Central memory CD8-positive, alpha-beta T cell (primary cell): ENCODE data around the gene TANC2.

Experiments used
- ATAC-seq: fragments of 150-1000 bp; cut with Tn5 transposase; replicated peaks from 2 replicates; pipeline ENCODE4 v1.10.0; 2022; ENCODE audit warnings: mild to moderate bottlenecking, moderate FRiP score, moderate number of reproducible peaks; ENCODE audit not compliant: poor library complexity, severe bottlenecking; ENCODE audit errors: extremely low read depth
- DNase-seq, 2 donors: peaks; one replicate each; pipeline ENCODE4 v3.0.0; 2021; ENCODE audit warnings: low spot score in 2 of 2
- H3K27ac Mint-ChIP-seq: one replicate; pipeline ENCODE4 v1.8.0; 2022; ENCODE audit warnings: low read depth, mild to moderate bottlenecking, moderate library complexity, mixed read lengths
- H3K27me3 Mint-ChIP-seq: one replicate; pipeline ENCODE4 v1.8.0; 2022; ENCODE audit warnings: mixed read lengths
- H3K36me3 Mint-ChIP-seq: one replicate; pipeline ENCODE4 v1.8.0; 2022; ENCODE audit warnings: mild to moderate bottlenecking, moderate library complexity, mixed read lengths; ENCODE audit not compliant: insufficient read depth
- H3K4me1 Mint-ChIP-seq: one replicate; pipeline ENCODE4 v1.8.0; 2022; ENCODE audit warnings: mixed read lengths
- H3K4me3 Mint-ChIP-seq: one replicate; pipeline ENCODE4 v1.8.0; 2022; ENCODE audit warnings: mild to moderate bottlenecking, moderate library complexity, mixed read lengths
- H3K9me3 Mint-ChIP-seq: one replicate; pipeline ENCODE4 v1.8.0; 2022; ENCODE audit warnings: mixed read lengths

The TANC2 gene

DNA sequence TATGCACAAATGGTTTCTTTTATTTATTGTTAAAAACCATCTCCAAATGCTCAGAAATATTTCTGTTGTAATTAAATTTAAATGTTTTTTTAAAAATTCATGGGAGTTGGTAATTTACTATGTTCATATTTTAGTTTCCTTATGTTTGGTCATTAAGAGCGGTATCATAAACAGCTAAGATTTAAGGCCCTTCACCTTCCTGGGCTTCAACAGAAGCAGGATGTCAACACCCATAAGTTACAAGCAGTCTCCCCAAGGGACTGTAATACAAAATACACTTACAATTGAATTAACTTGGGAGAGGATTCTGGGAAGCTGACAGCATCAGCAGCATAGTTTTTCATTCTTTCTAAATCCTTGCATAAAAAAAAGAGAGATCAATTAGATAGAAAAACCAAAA lies 30.9 kb upstream of the TANC2 start:
- H3K36me3 Mint-ChIP-seq: no peaks in the 10 kb centered on the region
- DNase-seq (no peak), ATAC-seq (no peak)
- no peaks in the 10 kb centered on the region for H3K4me1 Mint-ChIP-seq
- H3K27ac Mint-ChIP-seq: no peak overlapping the region
- peaks cover 80% of the 10 kb centered on the region for H3K27me3 Mint-ChIP-seq
- no peak overlapping the region for H3K4me3 Mint-ChIP-seq
- H3K9me3 Mint-ChIP-seq: no peaks in the 10 kb centered on the region

DNA sequence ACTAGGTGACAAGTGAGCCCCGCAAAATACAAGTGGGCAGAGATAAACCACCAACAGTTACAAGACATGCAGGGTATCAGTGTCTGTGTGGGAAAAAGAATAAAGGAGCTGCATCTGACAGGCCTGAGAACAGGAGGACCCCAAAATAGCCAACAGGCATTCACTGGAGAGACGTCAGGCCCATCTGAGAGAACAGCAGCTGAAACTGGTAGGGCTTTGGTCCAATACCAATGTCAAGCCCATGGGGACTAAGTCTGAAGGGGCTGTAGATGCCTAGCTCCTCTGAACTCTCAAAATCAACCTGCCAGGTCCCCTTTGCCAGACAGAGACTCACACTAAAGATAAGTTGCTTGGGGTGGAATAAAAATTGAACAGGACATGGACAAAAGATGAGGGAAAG lies 30.5 kb upstream of the TANC2 start:
- DNase-seq: no peak
- H3K27me3 Mint-ChIP-seq: peaks cover 76% of the 10 kb centered on the region

DNA sequence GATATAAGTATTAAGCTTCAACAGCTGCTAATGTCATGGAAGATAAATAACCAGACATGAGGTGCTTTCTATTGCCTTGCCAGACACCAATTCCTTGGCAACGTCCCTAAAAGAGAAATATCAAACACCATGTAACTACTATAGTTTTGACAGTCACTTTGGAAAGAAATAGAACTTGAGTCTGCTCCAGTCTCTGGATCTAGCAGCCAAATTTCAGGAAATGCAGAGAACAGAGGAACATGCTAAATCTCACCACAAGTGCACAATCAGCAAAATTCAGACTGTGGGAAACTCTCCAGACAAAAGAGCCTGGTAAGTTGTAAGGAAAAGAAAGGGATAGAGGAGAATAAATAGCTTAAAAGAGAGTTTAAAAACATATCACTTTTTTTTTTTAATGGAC lies 28.4 kb upstream of the TANC2 start:
- Mint-ChIP-seq H3K4me1 (no peaks in the 10 kb centered on the region), H3K36me3 (no peaks in the 10 kb centered on the region), H3K27me3 (peaks cover 69% of the 10 kb centered on the region), H3K4me3 (no peak overlapping the region), H3K27ac (no peak overlapping the region), H3K9me3 (peaks cover 13% of the 10 kb centered on the region)
- ATAC-seq: no peak
- no peak for DNase-seq

More for the DNA sequence above, 30.5 kb upstream of the TANC2 start:
- no peaks in the 10 kb centered on the region for H3K9me3 Mint-ChIP-seq
- no peaks in the 10 kb centered on the region for H3K36me3 Mint-ChIP-seq
- H3K4me1 Mint-ChIP-seq: no peaks in the 10 kb centered on the region
- H3K4me3 Mint-ChIP-seq: no peak overlapping the region
- no peak overlapping the region for H3K27ac Mint-ChIP-seq
- ATAC-seq: no peak

DNA sequence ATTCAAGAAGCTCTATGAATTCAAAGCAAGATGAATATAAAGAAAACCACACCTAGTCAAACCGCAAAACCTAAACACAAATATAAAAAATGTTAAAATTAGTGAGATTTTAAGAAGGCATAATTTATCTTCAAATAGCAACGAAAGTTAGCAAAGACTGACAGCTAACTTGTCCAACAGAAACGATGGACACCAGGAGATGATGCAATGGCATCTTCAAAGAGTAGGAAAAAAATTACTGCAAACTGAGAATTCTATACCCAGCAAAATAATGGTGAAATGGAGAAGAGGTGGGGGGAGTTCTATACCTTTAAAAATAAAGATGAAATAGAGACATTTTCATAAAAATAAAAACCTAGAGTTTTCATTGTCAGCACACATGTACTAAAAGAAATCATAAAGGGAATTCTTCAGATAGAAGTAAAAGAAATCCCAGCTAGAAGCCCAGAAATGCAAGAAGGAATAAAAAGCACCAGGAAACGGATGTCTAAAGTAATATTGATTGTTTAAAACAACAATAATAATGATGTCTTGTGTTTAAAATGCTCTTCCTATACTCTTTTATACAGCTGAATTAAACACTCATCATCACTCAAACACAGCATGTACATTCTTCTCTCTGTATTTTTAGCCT lies 24.6 kb upstream of the TANC2 start:
- Mint-ChIP-seq H3K9me3 (peaks cover 13% of the 10 kb centered on the region), H3K36me3 (no peaks in the 10 kb centered on the region), H3K27ac (no peak overlapping the region), H3K4me1 (no peaks in the 10 kb centered on the region), H3K27me3 (peaks cover 60% of the 10 kb centered on the region), H3K4me3 (no peak overlapping the region)
- ATAC-seq (no peak), DNase-seq (no peak)

DNA sequence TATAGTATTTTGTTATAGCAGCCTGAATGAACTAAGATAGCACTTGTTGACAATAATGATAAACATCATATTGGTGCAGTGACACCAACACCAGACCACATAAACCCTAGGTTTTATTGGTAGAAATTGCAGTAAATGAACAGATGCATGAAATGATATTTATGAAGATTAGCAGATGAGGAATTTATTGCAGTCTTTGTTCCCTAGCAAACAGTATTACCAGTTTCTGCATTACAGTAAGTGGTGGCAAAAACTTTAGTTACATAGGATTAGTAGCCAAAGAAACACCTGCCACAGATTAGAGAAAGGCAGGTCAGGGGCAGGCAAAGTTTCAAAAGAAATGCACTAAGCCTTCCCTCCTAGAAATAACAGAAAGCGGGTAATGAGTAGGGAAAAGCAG lies 17.7 kb upstream of the TANC2 start:
- Mint-ChIP-seq H3K27ac (no peak overlapping the region), H3K36me3 (peaks cover 2% of the 10 kb centered on the region), H3K9me3 (no peaks in the 10 kb centered on the region), H3K4me1 (no peaks in the 10 kb centered on the region), H3K27me3 (peaks cover 49% of the 10 kb centered on the region), H3K4me3 (no peak overlapping the region)
- DNase-seq (no peak), ATAC-seq (no peak)

DNA sequence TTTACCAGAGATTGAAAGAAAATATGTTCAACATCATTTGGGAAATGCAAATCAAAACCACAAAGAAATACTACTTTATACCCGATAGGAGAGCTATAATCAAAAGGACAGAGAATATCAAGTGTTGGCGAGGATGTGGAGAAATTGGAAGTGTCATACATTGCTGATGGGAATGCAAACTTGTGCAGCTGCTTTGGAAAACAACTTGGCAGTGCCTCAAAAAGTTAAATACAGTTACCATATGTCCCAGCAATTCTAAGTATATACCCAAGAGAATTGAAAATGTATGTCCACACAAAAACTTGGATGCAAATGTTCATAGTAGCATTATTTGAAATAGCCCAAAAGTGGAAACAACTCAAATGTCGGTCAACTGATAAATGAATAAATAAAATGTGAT lies 17.0 kb upstream of the TANC2 start:
- no peak overlapping the region for H3K27ac Mint-ChIP-seq
- no peak overlapping the region for H3K4me3 Mint-ChIP-seq
- ATAC-seq (no peak), DNase-seq (no peak)
- peaks cover 43% of the 10 kb centered on the region for H3K27me3 Mint-ChIP-seq
- no peaks in the 10 kb centered on the region for H3K4me1 Mint-ChIP-seq
- H3K36me3 Mint-ChIP-seq: peaks cover 2% of the 10 kb centered on the region
- no peaks in the 10 kb centered on the region for H3K9me3 Mint-ChIP-seq

DNA sequence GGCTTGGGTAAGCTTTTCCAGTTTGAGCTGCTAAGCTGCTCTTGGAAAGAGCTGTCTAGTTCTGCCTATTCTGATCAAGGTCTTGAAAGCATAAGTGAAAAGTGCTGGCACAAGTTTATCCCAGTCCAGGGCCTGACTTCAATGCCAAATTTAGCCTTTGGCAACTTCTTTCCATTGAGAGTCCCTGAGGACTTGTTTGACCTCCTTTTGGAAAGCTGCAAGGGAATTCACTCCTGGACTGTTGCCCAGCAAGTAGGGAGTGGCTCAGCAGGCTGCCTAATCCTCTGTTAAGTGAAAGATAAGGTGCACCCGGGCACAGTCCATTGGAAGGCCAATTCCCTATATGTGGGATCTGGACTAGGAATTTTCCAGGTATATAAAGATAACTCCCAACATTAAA lies 16.0 kb upstream of the TANC2 start:
- H3K9me3 Mint-ChIP-seq: no peaks in the 10 kb centered on the region
- H3K36me3 Mint-ChIP-seq: peaks cover 2% of the 10 kb centered on the region
- DNase-seq (no peak), ATAC-seq (no peak)
- no peak overlapping the region for H3K4me3 Mint-ChIP-seq
- peaks cover 42% of the 10 kb centered on the region for H3K27me3 Mint-ChIP-seq
- no peak overlapping the region for H3K27ac Mint-ChIP-seq
- H3K4me1 Mint-ChIP-seq: no peaks in the 10 kb centered on the region

DNA sequence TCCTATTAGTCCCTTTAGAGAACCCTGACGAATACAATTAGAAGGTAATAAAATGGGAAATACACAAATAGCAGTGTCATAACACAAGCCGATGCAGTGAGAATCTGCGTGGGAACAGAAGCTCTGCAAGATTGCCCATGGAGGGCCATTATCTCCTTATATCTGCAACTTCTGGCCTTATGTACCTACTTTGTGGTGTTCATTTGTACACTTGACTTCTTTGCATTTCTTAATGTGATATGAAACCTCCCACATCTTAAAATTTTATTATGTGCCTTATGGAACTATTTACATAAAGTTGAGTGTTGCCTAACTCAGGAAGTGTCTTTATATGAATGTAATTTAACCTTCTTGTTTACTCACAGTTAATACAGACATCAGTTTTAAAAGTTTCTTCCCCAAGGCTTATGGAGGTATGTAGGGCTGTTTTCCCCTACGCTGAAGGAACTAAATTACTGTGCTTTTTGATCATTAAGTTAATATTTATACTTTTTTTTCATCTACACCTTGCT lies 10.1 kb upstream of the TANC2 start:
- H3K36me3 Mint-ChIP-seq: no peaks in the 10 kb centered on the region
- no peak overlapping the region for H3K27ac Mint-ChIP-seq
- H3K27me3 Mint-ChIP-seq: peaks cover 37% of the 10 kb centered on the region
- no peaks in the 10 kb centered on the region for H3K4me1 Mint-ChIP-seq
- H3K9me3 Mint-ChIP-seq: no peaks in the 10 kb centered on the region
- no peak overlapping the region for H3K4me3 Mint-ChIP-seq
- ATAC-seq (no peak), DNase-seq (no peak)

DNA sequence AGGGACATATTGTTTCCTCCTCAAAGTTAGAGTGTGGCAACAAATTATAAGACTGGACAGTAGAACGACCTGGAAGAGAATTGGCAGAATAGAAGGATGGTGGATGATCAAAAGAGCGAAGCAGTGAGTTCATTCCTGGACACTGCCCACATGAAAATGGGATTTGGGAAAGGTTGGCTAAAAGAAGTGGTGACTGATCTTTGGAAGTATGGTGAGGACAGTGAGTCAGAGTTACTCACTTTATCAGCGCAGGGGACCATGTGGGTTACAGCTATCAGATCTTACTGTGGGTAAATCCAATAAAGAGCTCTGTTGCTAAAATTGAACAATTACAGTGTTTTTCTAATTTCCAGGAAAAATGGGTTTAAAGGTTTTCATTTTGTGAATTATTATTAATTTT lies 2.7 kb upstream of the TANC2 start:
- peaks cover 6% of the 10 kb centered on the region for H3K36me3 Mint-ChIP-seq
- ATAC-seq: no peak
- no peak for DNase-seq
- H3K27me3 Mint-ChIP-seq: peaks cover 9% of the 10 kb centered on the region
- no peak overlapping the region for H3K27ac Mint-ChIP-seq
- H3K4me1 Mint-ChIP-seq: peaks cover 20% of the 10 kb centered on the region
- H3K9me3 Mint-ChIP-seq: no peaks in the 10 kb centered on the region
- H3K4me3 Mint-ChIP-seq: no peak overlapping the region

DNA sequence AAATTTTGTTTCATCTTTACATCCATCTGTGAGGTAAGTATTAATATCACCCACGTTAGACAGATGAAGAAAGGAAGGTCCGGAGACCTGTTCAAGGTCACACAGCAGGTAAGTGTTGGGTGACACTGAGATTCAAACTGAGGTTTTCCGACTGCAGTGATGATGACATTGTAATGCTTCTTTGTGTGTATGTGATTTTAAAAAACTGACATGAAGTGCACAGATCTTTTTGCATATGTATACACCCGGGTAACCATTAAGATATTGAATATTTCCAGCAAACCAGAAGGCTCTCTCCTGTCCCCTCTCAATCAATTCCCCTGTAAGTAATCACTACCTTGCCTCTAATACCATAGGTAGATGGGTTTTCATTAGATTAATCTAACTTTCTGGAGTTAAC lies 1.5 kb upstream of the TANC2 start:
- H3K4me3 Mint-ChIP-seq: no peak overlapping the region
- H3K27me3 Mint-ChIP-seq: peaks cover 6% of the 10 kb centered on the region
- no peak overlapping the region for H3K27ac Mint-ChIP-seq
- DNase-seq (no peak), ATAC-seq (no peak)
- peaks cover 6% of the 10 kb centered on the region for H3K36me3 Mint-ChIP-seq
- H3K9me3 Mint-ChIP-seq: no peaks in the 10 kb centered on the region
- H3K4me1 Mint-ChIP-seq: peaks cover 25% of the 10 kb centered on the region

DNA sequence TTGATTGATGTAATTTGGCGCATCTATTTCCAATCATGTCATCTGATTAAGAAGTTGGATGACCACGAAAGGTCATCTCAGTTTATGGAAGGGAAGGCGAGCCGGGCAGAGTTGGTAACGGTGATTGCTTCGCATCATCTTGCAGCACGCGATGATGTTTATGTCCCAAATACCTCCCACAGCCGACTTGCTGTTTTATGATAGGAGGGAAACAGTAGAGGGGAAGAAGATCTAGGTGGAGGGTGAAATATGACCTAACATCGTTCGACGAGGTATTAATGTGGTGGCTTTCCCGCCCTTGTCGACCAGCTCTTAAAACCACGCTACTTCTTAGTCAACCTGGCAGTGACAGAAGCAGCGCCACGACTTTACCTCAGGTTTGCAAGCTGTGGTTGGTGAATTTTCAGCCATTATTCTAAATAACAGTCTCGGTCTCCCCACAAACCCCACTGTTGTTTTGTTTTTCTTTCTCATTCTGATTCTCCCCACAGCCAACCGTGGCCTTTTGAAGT lies 805 bp upstream of the TANC2 start:
- Mint-ChIP-seq H3K36me3 (peaks cover 6% of the 10 kb centered on the region), H3K4me1 (peaks cover 25% of the 10 kb centered on the region), H3K4me3 (peak overlapping the region; percentile 80), H3K9me3 (no peaks in the 10 kb centered on the region), H3K27ac (peak overlapping the region; percentile 93), H3K27me3 (peaks cover 6% of the 10 kb centered on the region)
- DNase-seq (no peak), ATAC-seq (peak; percentile 47)

DNA sequence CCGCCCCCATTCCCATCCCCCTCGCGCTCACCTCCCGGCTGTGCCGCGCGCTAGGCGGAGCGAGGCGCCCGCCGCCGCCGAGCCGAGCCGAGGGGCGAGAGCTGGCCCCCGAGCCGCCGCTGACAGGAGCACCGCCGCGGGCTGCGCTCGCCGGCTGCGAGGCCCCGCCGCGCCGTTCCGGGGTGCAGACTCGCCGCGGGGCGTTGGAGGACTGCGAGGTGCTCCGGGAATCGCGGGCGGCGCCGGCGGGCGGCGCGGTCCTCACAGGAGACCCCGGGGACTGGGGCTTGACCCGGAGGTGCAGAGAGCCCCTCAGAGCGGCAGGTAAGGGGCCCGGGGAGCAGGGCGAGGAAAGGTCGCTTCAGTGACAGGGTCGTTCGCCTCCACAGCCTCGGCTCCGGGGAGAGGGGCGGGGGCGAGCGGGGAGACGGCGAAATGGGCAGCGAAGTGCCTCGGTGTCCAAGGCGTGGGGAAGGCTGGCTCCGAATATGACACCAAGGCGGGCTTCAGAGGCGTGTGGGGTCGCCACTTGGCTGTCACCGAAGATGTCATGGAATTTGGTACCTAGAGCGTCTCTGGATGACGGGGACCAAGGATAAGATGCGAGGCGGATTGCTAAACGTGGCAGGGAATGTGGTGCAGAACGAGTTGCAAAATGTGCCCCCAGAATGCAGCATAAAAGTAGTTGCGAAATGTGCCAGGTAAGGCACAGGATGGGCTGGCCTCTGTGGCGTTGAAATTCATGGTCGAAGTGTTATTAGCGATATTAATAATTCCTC lies 580 bp downstream of the TANC2 start:
- no peak for DNase-seq
- Mint-ChIP-seq H3K9me3 (no peaks in the 10 kb centered on the region), H3K27me3 (peaks cover 6% of the 10 kb centered on the region), H3K4me3 (peak overlapping the region; percentile 75), H3K36me3 (peaks cover 6% of the 10 kb centered on the region), H3K4me1 (peaks cover 25% of the 10 kb centered on the region), H3K27ac (peak overlapping the region; percentile 13)
- peak; percentile 38 for ATAC-seq

DNA sequence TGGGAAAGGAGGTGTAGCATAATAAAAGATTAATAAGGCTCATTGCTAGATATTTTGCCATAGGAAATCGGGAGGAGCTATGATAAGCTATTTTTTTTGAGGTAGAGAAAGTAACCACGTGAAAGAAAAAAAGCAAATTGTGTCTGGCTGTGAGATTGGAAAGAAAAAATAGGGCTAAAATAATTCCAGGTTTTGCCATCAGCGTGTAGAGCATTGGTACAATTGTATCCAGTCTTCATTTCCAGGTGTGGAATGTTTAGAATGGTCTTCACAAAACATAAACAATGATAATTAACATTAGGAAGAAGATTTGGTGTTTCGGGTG lies 1.1 kb downstream of the TANC2 start:
- H3K9me3 Mint-ChIP-seq: no peaks in the 10 kb centered on the region
- peaks cover 25% of the 10 kb centered on the region for H3K4me1 Mint-ChIP-seq

More for the DNA sequence above, 1.1 kb downstream of the TANC2 start:
- peaks cover 7% of the 10 kb centered on the region for H3K36me3 Mint-ChIP-seq
- H3K27ac Mint-ChIP-seq: peak overlapping the region; percentile 13
- peak overlapping the region; percentile 75 for H3K4me3 Mint-ChIP-seq
- ATAC-seq (no peak), DNase-seq (no peak)
- peaks cover 6% of the 10 kb centered on the region for H3K27me3 Mint-ChIP-seq
